Measurements from ENCODE around the gene PKIB. TPM values are rescaled to one million over a fixed set of nuclear protein-coding genes. Genes with fewer than 3 reads are reported as not detected.

PKIB gene, protein sequence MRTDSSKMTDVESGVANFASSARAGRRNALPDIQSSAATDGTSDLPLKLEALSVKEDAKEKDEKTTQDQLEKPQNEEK
- 0.44 TPM for polyA plus RNA-seq (2012; ENCODE audit: low read depth, missing spikeins)

DNA sequence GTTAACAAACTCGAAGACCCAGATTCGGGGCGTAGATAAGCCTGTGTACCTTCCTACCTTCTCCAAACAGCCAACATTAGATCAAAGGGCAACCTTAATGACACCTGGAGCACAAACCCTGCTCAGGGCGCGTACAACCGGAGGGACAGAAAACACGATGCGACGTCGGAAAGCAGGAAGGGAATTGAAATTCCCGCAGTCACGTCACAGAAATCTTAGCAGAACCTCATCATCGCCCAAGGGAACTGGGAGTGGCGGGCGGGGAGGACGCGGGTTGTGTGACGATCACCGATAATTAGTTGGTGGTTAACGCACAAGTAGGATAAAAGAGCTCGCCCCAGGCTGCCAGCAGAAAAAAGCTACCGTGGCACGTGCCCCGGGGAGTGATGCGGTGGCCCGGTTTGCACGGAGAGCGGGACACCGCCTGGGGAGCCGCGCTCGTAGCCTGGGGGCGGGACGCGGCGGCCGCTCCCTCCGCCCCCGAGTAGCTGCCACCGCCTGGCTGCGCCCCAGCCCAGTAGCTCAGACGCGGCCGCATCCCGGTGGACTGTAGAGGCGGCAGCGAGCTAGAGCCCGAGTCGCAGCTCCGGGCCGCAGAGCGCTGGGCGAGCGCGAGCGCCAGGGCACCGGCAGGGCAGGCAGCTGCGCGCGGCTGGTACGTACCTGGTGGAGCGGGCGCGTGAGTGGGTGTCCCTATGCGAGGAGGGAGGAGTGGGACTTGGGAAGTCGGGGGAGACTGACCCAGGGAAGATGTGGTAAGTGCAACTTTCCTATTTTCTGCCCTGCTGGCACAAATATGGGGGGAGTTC, at the start of gene PKIB:
TSS of gene PKIB (plus strand) at position 525 of the 809 bp plus-strand sequence. CDS start 107,390 bp downstream, outside the sequence.
- no peak for TF ChIP-seq POLR2A (IDR thresholded peaks at IDR 0.05; ENCODE audit: low read depth, low read length)
- no peak for TF ChIP-seq SPI1 (IDR thresholded peaks at IDR 0.05; ENCODE audit: low read depth, low read length)
- no peak for TF ChIP-seq PAX5 (IDR thresholded peaks at IDR 0.05; ENCODE audit: insufficient read depth, low read length, severe bottlenecking)
- no peak for TF ChIP-seq POLR2AphosphoS5 (IDR thresholded peaks at IDR 0.05; ENCODE audit: low read depth, low read length)
- no peak for TF ChIP-seq TAF1 (IDR thresholded peaks at IDR 0.05; ENCODE audit: low read depth, low read length)
- TF ChIP-seq POU2F2 (IDR thresholded peaks at IDR 0.05; ENCODE audit: low read depth, low read length) = no peak
- DNase-seq (ENCODE audit: insufficient read length, low spot score) (peak; percentile 45), FAIRE-seq (peak; percentile 71)

DNA sequence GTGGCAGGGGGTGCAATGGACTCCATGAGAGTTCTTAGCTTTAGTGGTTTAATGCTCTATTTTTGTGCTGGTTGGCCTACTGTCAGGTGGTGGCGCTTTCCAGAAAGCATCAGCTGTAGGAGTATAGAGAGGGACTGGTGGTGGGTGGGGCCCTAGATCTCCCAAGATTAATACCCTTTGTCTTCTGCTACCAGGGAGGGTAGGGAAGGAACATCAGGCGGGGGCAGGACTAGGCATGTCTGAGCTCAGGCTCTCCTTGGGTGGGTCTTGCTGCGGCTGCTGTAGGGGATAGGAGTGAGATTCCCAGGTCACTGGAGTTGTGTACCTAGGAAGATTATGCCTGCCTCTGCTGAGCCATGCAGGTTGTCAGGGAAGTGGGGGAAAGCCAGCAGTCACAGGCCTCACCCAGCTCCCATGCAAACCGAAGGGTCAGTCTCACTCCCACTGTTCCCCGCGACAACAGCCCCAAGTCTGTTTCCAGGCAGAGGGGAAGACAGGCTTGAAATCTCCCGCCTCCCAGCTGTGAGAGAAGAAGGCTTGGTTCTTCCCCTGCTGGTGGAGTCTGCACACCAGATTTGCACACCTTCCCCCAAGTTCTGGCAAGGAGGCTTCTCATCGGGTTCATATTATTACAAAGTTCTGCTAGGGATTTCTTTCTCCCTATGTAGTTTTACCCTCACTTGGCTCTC, 46.7 kb upstream of the PKIB start:
- FAIRE-seq = no peak
- no peak for TF ChIP-seq POU2F2 (IDR thresholded peaks at IDR 0.05; ENCODE audit: low read depth, low read length)
- TF ChIP-seq TAF1 (IDR thresholded peaks at IDR 0.05; ENCODE audit: low read depth, low read length) = no peak
- TF ChIP-seq SPI1 (IDR thresholded peaks at IDR 0.05; ENCODE audit: low read depth, low read length) = no peak
- TF ChIP-seq PAX5 (IDR thresholded peaks at IDR 0.05; ENCODE audit: insufficient read depth, low read length, severe bottlenecking) = no peak
- no peak for TF ChIP-seq POLR2AphosphoS5 (IDR thresholded peaks at IDR 0.05; ENCODE audit: low read depth, low read length)
- no peak for TF ChIP-seq POLR2A (IDR thresholded peaks at IDR 0.05; ENCODE audit: low read depth, low read length)

DNA sequence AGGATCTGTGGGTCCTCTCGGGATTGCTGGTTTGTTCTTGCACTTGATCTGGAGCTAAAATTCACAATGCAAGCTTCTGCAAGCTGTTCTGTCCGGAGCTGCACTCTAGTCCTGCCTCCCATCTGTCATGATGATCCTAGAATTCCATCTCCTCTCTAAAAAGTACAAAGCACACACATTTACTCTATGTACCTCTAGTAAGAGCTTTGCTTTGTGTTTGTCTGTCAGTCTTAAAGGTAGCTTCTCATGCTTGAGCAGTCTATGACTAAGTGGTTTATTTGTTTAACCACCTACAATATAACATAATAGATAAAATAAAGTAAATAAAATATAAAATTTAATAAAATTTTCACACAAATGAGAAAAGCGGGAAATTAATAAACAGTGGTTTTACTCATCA, 46.0 kb upstream of the PKIB start:
- TF ChIP-seq SPI1 (IDR thresholded peaks at IDR 0.05; ENCODE audit: low read depth, low read length) (no peak), POU2F2 (IDR thresholded peaks at IDR 0.05; ENCODE audit: low read depth, low read length) (no peak), TAF1 (IDR thresholded peaks at IDR 0.05; ENCODE audit: low read depth, low read length) (no peak), PAX5 (IDR thresholded peaks at IDR 0.05; ENCODE audit: insufficient read depth, low read length, severe bottlenecking) (no peak), POLR2AphosphoS5 (IDR thresholded peaks at IDR 0.05; ENCODE audit: low read depth, low read length) (no peak), POLR2A (IDR thresholded peaks at IDR 0.05; ENCODE audit: low read depth, low read length) (no peak)
- no peak for FAIRE-seq

More for the DNA sequence above, 46.7 kb upstream of the PKIB start:
- no peak for DNase-seq (ENCODE audit: insufficient read length, low spot score)

DNA sequence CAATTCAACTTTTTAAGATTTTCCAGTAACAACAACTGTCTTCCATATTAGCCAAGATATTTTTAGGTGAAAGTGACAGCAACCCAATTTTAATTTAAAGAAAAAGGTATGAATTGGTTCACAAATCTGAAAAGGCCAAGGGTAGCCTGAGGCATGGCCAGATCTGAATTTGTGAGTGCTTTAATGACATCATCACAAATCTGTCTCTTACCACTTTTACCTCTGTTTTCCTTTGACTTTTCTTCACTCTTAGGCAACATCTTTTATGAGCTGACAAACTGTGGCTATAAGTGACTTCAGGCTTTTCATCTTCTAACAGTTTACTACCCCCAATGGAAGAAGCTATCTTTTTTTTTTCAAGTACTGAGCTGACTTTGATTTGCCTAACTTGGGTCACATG, 44.5 kb upstream of the PKIB start:
- FAIRE-seq = no peak
- DNase-seq (ENCODE audit: insufficient read length, low spot score) = no peak
- TF ChIP-seq POLR2AphosphoS5 (IDR thresholded peaks at IDR 0.05; ENCODE audit: low read depth, low read length) = no peak
- TF ChIP-seq TAF1 (IDR thresholded peaks at IDR 0.05; ENCODE audit: low read depth, low read length) = no peak
- TF ChIP-seq PAX5 (IDR thresholded peaks at IDR 0.05; ENCODE audit: insufficient read depth, low read length, severe bottlenecking) = no peak
- no peak for TF ChIP-seq POU2F2 (IDR thresholded peaks at IDR 0.05; ENCODE audit: low read depth, low read length)
- TF ChIP-seq SPI1 (IDR thresholded peaks at IDR 0.05; ENCODE audit: low read depth, low read length) = no peak
- no peak for TF ChIP-seq POLR2A (IDR thresholded peaks at IDR 0.05; ENCODE audit: low read depth, low read length)

More for the DNA sequence above, 46.0 kb upstream of the PKIB start:
- no peak for DNase-seq (ENCODE audit: insufficient read length, low spot score)

DNA sequence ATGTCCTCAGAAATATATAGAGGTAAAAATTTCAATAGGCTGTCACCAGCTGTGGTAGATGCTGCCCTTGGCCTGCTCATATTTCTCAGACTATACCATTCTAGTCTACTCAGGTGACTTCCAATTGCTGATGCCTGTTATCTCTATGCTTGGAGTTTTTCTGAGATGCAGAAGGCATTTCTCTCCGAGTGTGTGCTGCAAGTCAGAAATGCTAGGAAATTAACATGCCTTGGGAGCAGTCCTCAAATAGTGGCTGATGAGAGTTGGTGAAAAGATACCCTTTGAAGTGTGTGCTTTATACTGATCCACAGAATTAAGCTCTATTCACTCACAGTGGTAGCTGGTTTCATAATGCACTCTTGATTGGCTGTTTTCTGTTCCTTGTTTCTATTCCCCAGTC, 43.2 kb upstream of the PKIB start:
- TF ChIP-seq PAX5 (IDR thresholded peaks at IDR 0.05; ENCODE audit: insufficient read depth, low read length, severe bottlenecking) (no peak), POLR2AphosphoS5 (IDR thresholded peaks at IDR 0.05; ENCODE audit: low read depth, low read length) (no peak), POU2F2 (IDR thresholded peaks at IDR 0.05; ENCODE audit: low read depth, low read length) (no peak), SPI1 (IDR thresholded peaks at IDR 0.05; ENCODE audit: low read depth, low read length) (no peak), POLR2A (IDR thresholded peaks at IDR 0.05; ENCODE audit: low read depth, low read length) (no peak), TAF1 (IDR thresholded peaks at IDR 0.05; ENCODE audit: low read depth, low read length) (no peak)
- FAIRE-seq = no peak

DNA sequence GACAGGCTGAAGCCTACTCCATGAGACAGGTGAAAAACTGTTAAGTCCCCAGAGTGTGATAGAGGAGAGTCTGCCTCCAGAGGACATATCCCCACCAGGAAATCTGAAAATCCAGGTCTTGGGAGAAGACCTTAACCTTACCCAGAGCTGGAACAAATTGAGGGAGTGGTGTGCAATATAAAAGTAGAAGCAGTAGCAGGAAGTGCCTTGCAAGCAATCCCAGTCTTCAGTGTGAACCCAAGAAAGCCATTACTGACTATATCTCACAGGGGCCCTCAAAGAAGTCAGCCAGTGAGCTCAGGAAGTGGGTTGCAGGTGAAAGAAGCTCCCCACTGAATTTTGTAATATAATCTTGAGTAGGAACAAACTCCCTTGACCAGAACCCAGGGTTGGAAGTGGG, 41.9 kb upstream of the PKIB start:
- TF ChIP-seq SPI1 (IDR thresholded peaks at IDR 0.05; ENCODE audit: low read depth, low read length) (no peak), PAX5 (IDR thresholded peaks at IDR 0.05; ENCODE audit: insufficient read depth, low read length, severe bottlenecking) (no peak), TAF1 (IDR thresholded peaks at IDR 0.05; ENCODE audit: low read depth, low read length) (no peak), POLR2AphosphoS5 (IDR thresholded peaks at IDR 0.05; ENCODE audit: low read depth, low read length) (no peak), POU2F2 (IDR thresholded peaks at IDR 0.05; ENCODE audit: low read depth, low read length) (no peak), POLR2A (IDR thresholded peaks at IDR 0.05; ENCODE audit: low read depth, low read length) (no peak)
- DNase-seq (ENCODE audit: insufficient read length, low spot score) = no peak
- no peak for FAIRE-seq

More for the DNA sequence above, 43.2 kb upstream of the PKIB start:
- DNase-seq (ENCODE audit: insufficient read length, low spot score) = no peak

DNA sequence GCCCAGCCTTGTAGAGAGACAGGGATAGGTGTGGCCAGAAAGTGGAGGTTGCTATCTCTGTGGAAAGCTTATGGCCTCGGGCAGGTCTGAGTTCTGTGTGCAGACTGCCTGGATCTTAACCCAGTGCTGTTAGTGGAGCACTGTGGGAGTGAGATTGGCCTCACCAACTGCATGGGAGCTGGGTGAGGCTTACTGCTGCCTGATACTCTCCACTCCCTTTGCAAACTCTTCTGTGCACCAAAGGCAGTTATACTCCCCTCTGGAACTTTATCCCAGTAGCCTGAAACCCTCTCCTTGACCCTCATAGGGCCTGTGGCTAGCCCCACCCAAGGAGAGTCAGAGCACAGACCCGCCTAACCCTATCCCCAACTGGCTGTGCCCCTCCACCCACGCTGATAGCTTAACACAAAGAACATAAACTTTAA, 41.4 kb upstream of the PKIB start:
- DNase-seq (ENCODE audit: insufficient read length, low spot score) = no peak

DNA sequence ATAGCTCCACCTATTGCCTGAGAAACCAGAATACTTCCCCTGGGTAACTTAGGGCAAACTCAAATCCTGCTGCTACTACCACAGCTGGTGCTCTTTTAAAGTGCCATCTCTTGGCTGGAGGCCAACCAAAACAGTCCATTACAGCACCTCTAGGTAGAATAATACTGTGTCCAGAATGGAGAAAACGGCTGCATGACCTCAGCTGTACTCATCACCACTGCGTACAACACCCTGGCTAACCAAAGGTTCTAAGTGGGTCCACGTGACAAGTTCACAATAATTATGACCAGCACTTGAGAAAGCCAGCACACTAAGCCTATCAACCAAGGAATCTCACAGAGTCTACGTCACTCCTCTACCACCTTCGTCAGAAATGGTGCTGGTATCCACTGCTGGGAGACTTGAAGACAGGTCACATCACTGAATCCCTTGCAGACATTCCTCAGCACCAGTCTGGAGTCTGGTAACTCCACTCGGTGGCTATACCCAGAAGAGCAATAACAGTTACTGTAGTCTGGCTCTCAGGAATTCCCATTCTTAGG, 40.9 kb upstream of the PKIB start:
- FAIRE-seq (no peak), DNase-seq (ENCODE audit: insufficient read length, low spot score) (no peak)
- TF ChIP-seq TAF1 (IDR thresholded peaks at IDR 0.05; ENCODE audit: low read depth, low read length) = no peak
- TF ChIP-seq POLR2AphosphoS5 (IDR thresholded peaks at IDR 0.05; ENCODE audit: low read depth, low read length) = no peak
- no peak for TF ChIP-seq POLR2A (IDR thresholded peaks at IDR 0.05; ENCODE audit: low read depth, low read length)
- TF ChIP-seq POU2F2 (IDR thresholded peaks at IDR 0.05; ENCODE audit: low read depth, low read length) = no peak
- no peak for TF ChIP-seq SPI1 (IDR thresholded peaks at IDR 0.05; ENCODE audit: low read depth, low read length)
- no peak for TF ChIP-seq PAX5 (IDR thresholded peaks at IDR 0.05; ENCODE audit: insufficient read depth, low read length, severe bottlenecking)

More for the DNA sequence above, 41.4 kb upstream of the PKIB start:
- no peak for FAIRE-seq
- TF ChIP-seq POLR2A (IDR thresholded peaks at IDR 0.05; ENCODE audit: low read depth, low read length) = no peak
- no peak for TF ChIP-seq SPI1 (IDR thresholded peaks at IDR 0.05; ENCODE audit: low read depth, low read length)
- no peak for TF ChIP-seq POLR2AphosphoS5 (IDR thresholded peaks at IDR 0.05; ENCODE audit: low read depth, low read length)
- TF ChIP-seq PAX5 (IDR thresholded peaks at IDR 0.05; ENCODE audit: insufficient read depth, low read length, severe bottlenecking) = no peak
- no peak for TF ChIP-seq POU2F2 (IDR thresholded peaks at IDR 0.05; ENCODE audit: low read depth, low read length)
- no peak for TF ChIP-seq TAF1 (IDR thresholded peaks at IDR 0.05; ENCODE audit: low read depth, low read length)

Measured in GM12891 (cell line).